ENCODE measurements around the gene HECTD4.

HECTD4 gene

GRCh38 chr12:112216223-112216622 is 166.0 kb downstream of the HECTD4 start:
- TF ChIP-seq, protein P1, sequence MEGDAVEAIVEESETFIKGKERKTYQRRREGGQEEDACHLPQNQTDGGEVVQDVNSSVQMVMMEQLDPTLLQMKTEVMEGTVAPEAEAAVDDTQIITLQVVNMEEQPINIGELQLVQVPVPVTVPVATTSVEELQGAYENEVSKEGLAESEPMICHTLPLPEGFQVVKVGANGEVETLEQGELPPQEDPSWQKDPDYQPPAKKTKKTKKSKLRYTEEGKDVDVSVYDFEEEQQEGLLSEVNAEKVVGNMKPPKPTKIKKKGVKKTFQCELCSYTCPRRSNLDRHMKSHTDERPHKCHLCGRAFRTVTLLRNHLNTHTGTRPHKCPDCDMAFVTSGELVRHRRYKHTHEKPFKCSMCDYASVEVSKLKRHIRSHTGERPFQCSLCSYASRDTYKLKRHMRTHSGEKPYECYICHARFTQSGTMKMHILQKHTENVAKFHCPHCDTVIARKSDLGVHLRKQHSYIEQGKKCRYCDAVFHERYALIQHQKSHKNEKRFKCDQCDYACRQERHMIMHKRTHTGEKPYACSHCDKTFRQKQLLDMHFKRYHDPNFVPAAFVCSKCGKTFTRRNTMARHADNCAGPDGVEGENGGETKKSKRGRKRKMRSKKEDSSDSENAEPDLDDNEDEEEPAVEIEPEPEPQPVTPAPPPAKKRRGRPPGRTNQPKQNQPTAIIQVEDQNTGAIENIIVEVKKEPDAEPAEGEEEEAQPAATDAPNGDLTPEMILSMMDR (conservative IDR thresholded peaks at IDR 0.05) = no peak
- no peak for TF ChIP-seq ZFX (IDR thresholded peaks at IDR 0.05)
- no peak overlapping the region for H3K27ac ChIP-seq

DNA sequence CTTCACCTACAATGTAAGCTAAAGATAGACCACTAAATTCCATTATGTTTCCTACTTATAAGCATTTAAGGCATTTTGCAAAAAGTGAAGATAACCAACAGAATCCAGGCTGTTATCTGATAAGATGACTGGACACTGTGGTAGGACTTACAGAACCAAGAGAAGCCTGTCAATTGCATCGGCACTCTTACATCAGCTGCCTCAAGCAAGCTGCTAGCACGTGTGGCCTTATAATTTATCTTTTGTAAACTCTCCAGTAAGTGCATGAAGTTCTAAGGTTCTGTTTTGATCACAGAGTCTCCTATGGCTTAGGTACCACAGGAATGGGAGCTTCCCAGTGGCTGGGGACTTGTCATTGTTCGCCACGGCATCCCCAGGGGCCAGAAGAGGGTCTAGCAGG is 168.2 kb downstream of the HECTD4 start:
- no peak for TF ChIP-seq ZFX (IDR thresholded peaks at IDR 0.05)
- TF ChIP-seq, protein P1 (conservative IDR thresholded peaks at IDR 0.05) = no peak
- H3K27ac ChIP-seq = no peak overlapping the region

DNA sequence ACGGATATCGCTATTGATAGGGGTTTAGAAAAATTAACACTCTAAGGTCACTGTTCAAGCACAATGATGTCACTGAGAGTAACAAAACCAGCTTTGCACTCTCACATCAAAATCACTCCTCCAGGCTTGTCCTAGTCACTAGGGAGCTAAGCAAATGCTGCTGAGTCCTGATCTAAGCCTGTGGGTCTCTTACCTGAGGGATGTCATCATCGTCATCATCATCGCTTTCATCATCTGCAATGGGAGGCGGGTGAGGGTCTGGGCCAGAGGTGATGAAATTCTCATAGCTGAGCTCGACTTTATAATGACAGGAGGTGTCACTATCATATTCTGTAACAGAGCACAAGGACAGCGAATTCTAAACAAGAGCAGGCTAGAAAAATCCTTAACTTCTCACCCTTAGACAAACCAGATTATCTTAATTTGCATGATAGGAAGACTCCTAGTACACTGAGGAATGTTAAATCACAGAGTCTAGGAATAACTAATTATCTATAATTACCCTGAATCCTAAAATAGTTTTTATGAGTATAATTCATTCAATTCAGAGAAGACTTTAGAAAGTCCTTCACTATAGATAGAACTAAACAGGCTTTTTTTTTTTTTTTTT is 173.8 kb downstream of the HECTD4 start:
- no peak overlapping the region for H3K27ac ChIP-seq
- TF ChIP-seq ZFX (IDR thresholded peaks at IDR 0.05) = no peak
- TF ChIP-seq, protein P1 (conservative IDR thresholded peaks at IDR 0.05) = no peak

- no peak overlapping the region for H3K27ac ChIP-seq
- TF ChIP-seq, protein P1 (conservative IDR thresholded peaks at IDR 0.05) = no peak
- TF ChIP-seq ZFX (IDR thresholded peaks at IDR 0.05) = no peak
Observed at GRCh38 chr12:112207397-112207924, 174.8 kb downstream of the HECTD4 start.

GRCh38 chr12:112206944-112207343 is 175.3 kb downstream of the HECTD4 start:
- no peak overlapping the region for H3K27ac ChIP-seq
- TF ChIP-seq ZFX (IDR thresholded peaks at IDR 0.05) = no peak
- TF ChIP-seq, protein P1 (conservative IDR thresholded peaks at IDR 0.05) = no peak

DNA sequence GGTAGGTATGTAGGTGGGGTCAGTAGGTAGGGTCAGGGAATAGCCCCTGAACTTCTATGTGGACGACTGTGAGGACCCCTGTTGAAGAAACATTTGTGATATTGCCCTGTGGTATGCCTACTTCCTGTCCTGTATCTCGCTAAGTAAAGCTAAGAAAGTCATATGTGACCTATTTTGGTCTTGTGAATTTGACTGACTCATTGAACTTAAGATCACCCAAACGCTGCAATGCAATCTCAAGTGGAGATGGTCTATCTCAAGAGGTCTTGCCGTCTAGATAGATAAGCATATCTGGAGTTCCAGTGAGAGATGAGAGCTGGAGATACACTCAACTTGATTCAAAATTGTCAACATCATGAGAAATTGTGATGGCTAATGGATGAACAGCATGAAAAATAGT is 183.1 kb downstream of the HECTD4 start:
- no peak overlapping the region for H3K27ac ChIP-seq
- TF ChIP-seq, protein P1 (conservative IDR thresholded peaks at IDR 0.05) = no peak
- no peak for TF ChIP-seq ZFX (IDR thresholded peaks at IDR 0.05)

DNA sequence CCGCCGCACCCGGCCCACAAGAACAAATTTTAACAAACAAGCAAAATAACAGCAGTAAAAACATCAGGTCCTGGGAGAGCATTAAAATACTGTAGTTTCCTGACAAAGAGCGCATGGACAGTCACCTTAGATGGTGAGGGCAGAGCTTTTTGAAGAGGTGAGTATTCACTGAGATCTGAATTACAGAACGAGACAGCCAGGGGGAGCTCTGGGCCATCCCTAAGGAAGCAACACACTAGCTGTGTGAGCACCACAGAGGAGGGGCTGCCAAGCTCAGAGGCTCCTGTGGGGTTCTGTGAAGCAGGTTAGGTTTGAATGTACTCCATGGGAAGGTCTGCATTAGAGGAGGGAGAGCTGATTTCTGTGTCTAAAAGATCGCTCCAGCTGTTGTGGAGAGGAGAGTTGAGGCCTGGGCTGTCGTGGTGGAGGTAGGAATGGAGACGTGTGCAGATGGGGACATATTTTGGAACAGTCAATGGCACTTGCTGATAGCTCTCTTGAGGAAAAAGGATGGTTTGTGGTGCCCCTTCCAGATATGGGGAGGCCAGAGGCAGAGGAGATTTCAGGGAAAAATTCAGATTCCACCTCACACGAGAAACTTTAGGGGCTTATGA is 184.0 kb downstream of the HECTD4 start:
- H3K27ac ChIP-seq = no peak overlapping the region
- TF ChIP-seq, protein P1 (conservative IDR thresholded peaks at IDR 0.05) = peak; percentile 79
- TF ChIP-seq ZFX (IDR thresholded peaks at IDR 0.05) = no peak
